HL-60/S4 treated with phorbol 12-myristate 13-acetate at 8.2 ng/mL for 4 days and 3 days (cell line): ENCODE measurements around the gene STK31.
"Not testable (repeated sequence)": the region's sequence is repeated elsewhere in the genome, so short reads cannot be mapped to it uniquely, and the experiment has no call there.

Experiments
- in situ Hi-C: fragments of 300-500 bp; cut with MboI; formaldehyde crosslinking; loops from 2 replicates; pipeline ENCODE4 v1.15.0; 2022; ENCODE audit warnings: low sequenced_read_pairs

The STK31 gene

GRCh38 chr7:23710000-23710399 is at the start of gene STK31:
Gene STK31 (plus strand): TSS chr7:23710219. CDS start chr7:23710286, 67 bp downstream.
- in situ Hi-C loops, result loop anchor here (25.0 kb wide), 1 partner anchor 448 kb away; no protein-coding TSS in a partner anchor

DNA sequence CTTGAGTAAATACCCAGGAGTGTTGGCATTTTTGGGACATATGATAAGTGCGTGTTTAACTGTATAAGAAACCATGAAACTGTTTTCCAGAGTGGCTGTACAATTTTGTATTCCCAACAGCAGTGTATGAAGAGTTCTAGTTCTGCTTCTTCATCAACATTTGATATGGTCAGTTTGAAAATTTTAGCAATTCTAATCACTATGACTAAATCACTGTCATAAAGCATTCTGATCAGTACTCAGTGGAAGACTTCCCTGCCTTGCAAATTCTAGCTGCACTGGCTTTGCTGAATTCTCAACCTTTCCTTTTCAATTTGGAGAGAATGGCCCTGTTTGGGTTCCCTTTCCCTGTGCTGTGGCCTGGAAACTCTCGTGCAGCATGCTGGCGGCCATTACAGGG is 48.6 kb upstream of the STK31 start:
- in situ Hi-C loops, result no loop called here

GRCh38 chr7:23662124-23662983 is 47.7 kb upstream of the STK31 start:
- in situ Hi-C loops, result no loop called here

DNA sequence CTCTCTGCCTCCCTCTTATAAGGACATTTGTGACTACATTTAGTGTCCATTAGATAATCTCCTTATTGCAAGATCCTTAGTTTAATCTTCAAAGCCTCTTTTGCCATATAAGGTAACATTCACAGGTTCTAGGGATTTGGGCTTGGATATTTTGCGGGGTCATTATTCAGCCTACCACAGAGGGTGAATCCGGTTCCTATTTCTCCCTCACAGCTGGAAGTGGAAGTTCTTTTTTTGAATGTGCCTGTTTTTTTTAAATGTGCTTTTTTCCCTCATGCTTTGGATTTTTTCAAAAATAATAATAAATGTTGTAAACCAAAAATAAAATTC is 47.1 kb upstream of the STK31 start:
- in situ Hi-C loops, result no loop called here

GRCh38 chr7:23664122-23664521 is 45.9 kb upstream of the STK31 start:
- in situ Hi-C loops, result no loop called here

- in situ Hi-C loops, result no loop called here
Observed at GRCh38 chr7:23672033-23672432, 38.0 kb upstream of the STK31 start.

DNA sequence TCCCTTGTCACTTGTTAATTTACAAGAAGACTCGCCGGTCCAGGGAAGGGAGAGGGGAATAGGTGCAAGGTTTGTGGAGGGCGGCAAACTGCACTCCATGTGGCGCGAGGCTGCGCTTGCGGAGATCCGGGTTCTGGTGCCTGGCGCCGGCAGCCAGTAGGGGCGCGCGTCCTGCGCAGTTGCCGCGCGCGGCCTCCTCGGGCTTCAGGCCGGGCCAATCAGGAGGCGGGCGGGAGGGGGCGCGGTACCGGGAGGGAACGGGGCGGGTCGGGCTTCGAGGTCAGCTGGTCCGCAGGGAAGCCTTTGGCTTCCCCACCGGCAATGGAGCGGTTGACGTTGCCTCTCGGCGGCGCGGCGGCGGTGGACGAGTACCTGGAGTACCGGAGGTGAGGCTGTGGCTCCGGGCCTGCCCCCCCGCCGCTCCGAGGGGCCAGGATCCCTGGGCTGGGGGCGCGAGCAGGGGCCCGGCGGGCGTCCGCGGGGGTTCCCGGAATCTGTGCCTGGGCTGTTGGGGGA is 30.1 kb upstream of the STK31 start, which contains the start of gene FAM221A:
TSS of gene FAM221A (plus strand) at position 302 of the 516 bp plus-strand sequence. CDS start at position 322, 20 bp downstream.
- in situ Hi-C loops, result no loop called here

DNA sequence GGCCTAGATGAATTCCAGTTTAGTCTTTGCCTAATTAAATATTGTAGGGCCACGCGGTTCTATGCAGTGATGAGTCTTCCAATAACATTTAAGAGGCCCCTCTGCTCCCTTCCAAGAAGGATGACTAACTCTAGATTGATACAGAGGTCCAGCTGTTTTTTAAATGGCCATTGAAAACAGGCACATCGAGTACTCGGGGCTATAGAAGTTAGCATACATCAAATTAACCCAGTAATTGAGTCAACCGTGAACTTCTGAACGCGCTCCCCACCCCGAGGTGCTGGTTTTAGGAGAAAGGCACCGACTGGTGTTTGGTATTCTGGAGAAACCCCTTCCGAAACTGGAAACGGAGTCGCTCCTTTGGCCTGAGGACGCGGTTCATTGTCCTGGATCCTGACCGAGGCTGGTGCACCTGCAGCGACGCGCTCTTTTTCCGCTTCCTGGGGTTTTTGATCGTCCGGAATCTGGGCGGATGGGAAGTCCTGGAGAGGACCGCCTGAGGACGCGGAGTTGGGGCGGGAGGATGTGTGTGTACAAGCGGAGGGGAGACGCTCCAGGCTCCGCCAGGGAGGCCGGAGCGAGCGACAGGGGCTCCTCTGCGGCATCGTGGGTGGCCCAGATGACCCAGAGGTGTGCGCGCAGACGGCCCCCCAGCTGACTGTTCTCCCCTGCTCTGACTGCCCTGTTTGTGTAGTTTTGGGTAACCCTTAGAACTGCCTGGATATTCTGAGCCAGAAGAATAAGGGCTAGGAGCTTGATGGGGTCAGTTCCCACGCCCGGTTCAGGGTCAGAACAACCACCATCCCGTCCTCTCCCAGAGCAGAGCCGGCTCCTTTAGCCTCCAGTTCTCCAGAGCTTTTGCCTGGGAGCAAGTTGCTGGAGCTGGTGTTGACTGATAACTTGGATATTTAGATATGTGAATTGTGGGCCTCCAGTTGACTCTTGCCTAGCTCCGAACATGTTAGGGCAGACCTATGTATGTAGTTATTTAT is 29.3 kb upstream of the STK31 start:
- in situ Hi-C loops, result no loop called here

DNA sequence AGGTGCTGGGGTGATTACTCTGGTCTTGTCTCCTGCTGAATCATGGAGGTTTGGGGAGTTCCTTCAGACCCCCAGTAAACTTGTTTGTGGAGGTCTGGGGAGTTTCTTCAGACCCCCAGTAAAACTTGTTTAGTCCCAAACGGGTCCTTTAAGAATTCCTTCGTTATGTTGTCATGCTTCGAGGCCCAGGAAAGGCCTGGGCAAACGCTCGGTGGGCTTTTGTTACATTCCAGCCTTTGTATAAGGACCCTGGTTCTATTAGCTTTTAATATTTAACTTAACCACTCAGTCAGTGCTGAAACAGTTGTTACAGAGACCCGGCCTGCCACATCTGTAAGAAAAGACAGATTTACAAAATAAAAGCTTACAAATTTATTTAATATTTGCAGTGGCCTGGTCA is 26.0 kb upstream of the STK31 start:
- in situ Hi-C loops, result not testable (repeated sequence)

DNA sequence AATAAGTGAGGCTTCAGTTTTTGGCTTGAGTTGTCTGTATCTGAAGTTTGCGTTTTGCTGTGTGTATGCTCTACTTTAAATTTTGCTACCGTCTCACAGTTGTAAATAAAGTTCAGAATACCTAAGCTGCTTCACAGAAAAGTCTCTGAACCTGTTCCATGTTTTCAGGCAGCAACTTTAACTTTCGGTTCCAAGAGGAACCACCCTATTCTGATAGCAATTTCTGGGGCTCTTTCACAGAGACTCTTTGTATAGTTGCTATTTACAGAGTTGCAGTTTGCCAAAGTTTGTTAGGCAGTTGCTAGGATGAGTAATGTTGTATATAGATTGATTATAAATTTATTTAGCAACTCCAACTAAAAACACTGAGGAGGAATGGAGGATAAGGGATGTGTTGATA is 24.3 kb upstream of the STK31 start:
- in situ Hi-C loops, result no loop called here

GRCh38 chr7:23687011-23687410 is 23.0 kb upstream of the STK31 start:
- in situ Hi-C loops, result no loop called here

DNA sequence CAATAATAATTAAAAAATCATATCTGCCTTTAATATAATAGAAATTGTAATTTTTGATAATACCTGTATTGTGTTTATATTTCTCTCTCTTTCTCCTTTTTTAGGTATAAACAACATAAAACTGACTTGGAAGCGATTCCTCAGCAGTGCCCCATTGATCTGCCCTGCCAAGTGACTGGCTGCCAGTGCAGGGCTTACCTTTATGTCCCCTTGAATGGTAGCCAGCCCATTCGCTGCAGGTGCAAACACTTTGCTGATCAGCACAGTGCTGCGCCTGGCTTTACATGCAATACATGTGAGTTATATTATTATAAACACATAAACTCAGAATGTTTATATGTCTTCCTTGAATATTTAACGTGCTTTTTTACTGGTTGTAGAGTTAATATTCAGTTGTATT is 20.9 kb upstream of the STK31 start:
- in situ Hi-C loops, result no loop called here

DNA sequence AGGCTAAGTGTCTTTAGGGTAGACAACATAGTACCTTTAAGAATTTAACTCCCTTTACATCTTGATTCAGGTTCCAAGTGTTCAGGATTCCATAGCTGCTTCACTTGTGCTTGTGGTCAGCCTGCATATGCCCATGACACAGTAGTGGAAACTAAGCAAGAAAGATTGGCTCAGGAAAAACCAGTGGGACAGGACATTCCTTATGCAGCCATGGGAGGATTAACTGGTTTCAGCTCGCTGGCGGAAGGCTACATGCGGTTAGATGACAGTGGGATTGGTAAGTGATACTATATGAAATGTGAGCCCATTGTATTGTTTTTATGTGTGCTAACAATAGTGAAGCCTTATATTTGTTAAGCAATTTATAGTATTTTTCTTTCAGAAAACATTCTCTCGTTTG is 18.7 kb upstream of the STK31 start:
- in situ Hi-C loops, result loop anchor here (10.0 kb wide), 1 partner anchor 117 kb away; no protein-coding TSS in a partner anchor

DNA sequence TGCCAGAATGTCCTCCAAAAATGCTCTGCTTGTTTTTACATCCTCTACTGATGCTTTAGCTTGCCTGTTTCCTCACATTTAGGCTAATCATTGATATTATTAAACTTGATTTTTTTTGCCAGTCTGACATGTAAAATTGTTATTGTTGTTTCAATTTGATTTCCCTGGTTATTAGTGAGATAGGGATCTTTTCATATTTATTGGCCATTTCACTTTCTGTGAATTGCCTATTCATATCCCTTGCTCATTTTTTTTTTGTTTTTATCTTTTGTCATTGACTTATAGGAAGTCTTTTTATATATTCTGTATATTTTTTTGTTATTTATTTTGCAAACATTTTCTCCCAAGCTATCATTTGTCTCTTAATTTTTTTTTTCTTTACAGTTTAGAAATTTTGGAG is 16.8 kb upstream of the STK31 start:
- in situ Hi-C loops, result loop anchor here (10.0 kb wide), 1 partner anchor 118 kb away; no protein-coding TSS in a partner anchor

DNA sequence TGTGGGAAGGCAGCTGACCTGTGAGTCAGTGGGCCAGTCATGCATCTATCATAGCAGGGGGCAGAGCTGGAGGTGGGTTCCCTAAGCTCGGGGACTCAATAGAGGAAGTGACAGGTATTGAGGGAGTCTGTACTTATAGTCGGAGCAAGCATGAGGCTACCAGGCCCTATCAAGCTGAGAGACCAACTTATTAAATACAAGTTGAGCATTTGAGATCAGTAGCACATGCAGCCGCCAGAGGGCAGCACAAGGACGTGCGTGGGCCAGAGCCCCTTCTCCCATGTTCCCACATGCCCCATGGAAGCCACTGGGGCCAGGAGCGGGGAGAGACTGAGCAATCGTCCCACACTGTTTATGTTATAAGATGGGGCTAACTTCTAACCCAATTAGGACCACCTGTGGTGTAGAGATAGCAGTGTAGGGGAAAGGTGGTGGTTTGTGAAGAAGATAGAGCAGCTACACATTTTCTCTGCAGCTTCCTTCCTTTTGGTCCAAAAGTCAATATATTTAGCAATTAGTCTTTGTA is 13.0 kb upstream of the STK31 start:
- in situ Hi-C loops, result loop anchor here (10.0 kb wide), 1 partner anchor 122 kb away; no protein-coding TSS in a partner anchor

GRCh38 chr7:23698822-23699221 is 11.2 kb upstream of the STK31 start:
- in situ Hi-C loops, result loop anchor here (10.0 kb wide), 1 partner anchor 124 kb away; no protein-coding TSS in a partner anchor

DNA sequence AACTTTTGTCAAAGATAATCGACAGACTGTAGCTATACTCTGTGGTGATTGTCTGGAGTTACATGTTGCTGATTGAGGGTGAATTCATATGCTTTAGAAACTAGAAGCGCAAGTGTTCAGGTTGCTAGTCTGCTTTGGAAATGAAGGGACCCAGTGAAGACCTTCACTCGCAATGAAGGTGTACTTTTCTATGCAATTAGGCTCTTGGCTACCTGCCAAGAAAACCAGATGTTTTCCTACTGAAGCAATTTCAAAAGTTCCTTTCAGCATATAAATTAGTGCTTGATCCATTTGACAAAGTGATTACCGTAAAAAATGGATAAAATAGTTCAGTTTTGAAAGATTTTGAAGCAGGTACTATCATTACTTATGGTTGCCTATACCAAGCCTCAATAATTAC is 10.0 kb upstream of the STK31 start:
- in situ Hi-C loops, result loop anchor here (25.0 kb wide), 1 partner anchor 438 kb away; no protein-coding TSS in a partner anchor

DNA sequence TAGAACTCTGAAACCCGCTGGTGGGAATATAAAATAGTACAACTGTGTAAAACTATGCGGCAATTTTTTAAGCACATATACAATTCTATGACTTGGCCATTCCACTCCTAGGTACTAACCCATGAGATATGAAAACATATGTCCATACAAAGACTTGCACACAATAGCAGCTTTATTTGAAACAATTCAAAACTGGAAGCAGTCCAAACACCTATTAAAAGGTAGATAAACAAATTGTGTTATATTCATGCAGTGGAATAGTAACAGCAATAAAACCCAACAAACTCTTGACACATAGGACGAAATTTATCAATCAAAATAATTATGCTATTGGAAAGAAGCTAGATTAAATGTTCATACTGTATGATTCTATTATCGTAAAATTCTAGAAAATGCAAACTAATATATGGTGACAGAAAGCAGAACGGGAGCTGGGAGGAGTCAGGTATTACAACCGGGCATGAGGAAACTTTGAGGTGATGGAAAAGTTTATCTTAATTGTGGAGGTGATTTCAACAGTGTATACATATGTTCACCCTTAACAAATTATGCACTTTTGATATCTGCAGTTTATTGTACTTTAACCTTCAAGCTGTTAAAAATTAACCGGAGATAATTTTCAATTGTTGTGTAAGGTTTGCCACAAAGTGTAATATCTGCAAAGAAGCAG is 803 bp upstream of the STK31 start:
- in situ Hi-C loops, result loop anchor here (25.0 kb wide), 1 partner anchor 447 kb away; no protein-coding TSS in a partner anchor

DNA sequence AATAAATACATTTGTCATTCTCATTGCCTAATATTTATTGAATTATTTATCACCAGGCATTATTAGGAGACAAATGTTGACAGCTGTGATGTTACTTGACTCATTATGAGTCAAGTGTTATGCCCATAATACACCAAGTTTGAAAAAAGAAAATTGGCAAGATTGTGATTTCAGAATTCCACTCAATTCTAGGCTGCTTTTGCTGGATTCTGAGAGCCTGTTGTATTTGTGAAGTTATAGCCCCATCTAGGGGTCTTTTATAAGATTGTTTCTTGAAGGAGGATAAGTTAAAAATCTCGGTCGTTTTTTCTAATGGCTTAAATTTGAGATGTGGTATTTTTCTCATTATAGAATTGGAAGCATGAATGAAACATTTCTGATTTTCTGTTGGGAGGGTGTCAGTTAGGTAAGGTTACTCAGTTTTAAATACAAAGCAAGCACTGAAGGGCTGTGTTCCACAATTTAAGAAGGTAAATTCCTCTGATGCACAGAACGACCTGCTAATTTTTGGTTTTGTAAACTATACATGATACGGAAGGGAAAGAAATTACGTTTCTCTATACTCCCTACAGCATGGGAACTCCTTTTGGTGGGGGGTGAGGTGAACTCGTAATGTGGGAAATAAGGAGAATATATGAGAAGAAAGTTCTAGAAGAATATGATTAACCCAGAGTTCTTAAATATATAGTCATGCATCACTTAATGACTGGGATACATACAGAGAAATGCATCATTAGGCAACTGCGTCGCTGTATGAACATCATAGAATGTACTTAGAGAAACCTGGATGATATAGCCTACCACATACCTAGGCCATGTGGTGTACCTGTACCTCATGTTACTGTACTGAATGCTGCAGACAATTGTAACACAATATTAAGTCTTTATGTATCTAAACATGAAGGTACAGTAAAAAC is 2.6 kb downstream of the STK31 start:
- in situ Hi-C loops, result loop anchor here (25.0 kb wide), 1 partner anchor 450 kb away; no protein-coding TSS in a partner anchor
